ENCODE measurements around the gene NMNAT2. TPM values are rescaled to one million over a fixed set of nuclear protein-coding genes. Genes with fewer than 3 reads are reported as not detected.
A peak's percentile ranks its signal among the peaks of the same experiment; 100 is the strongest.

NMNAT2 gene
- polyA plus RNA-seq, 3 donors: 0.22 to 0.43 TPM; not detected in 1

- Mint-ChIP-seq H3K9me3 (peaks cover 0 to 2% (median 0%) of the 10 kb centered on the region in 7 donors), H3K36me3 (no peaks in the 10 kb centered on the region), H3K4me3 (peak overlapping the region in 1 of 2 donors; percentile 37), H3K4me1 (peaks cover 6% of the 10 kb centered on the region), H3K27ac (no peak overlapping the region), H3K27me3 (ENCODE audit: low read depth in 3 of 3) (peaks cover 11 to 14% (median 11%) of the 10 kb centered on the region in 3 donors)
- intact Hi-C loops (cut with micrococcal nuclease): no loop called here
- H3K4me2 ChIP-seq (replicated peaks; ENCODE audit: extremely low read depth, low read length, poor library complexity, severe bottlenecking): no peak overlapping the region
- H4K20me1 ChIP-seq (ENCODE audit: insufficient read depth, low read length): no peaks in the 10 kb centered on the region
- WGBS (ENCODE audit: insufficient coverage): no CpG with 5 or more reads among the region's 3 CpGs
- no peak overlapping the region for H3K4me3 ChIP-seq (replicated peaks in 1 of 3; ENCODE audit: low read depth in 2 of 3, low read length in 3 of 3)
- TF ChIP-seq CTCF (IDR thresholded peaks at IDR 0.05): no peak
- no peak overlapping the region for H2AFZ ChIP-seq (ENCODE audit: insufficient read depth, low read depth, low read length, poor library complexity, severe bottlenecking)
- no peak for DNase-seq
- no peaks in the 10 kb centered on the region for H3K4me1 ChIP-seq (ENCODE audit: control insufficient read depth in 1 of 2, insufficient read depth in 2 of 2, low read length in 2 of 2)
- H3K27me3 ChIP-seq (ENCODE audit: control insufficient read depth in 2 of 2, insufficient read depth in 2 of 2, low read length in 2 of 2): peaks cover 9 to 14% of the 10 kb centered on the region in 2 donors
- no peaks in the 10 kb centered on the region for H3K36me3 ChIP-seq (replicated peaks in 1 of 2; ENCODE audit: control insufficient read depth in 1 of 2, insufficient read depth in 2 of 2, low read length in 2 of 2)
- H3K79me2 ChIP-seq (ENCODE audit: insufficient read depth, low read length): no peaks in the 10 kb centered on the region
- no peak overlapping the region for H3K27ac ChIP-seq (ENCODE audit: low read depth in 1 of 2, low read length in 2 of 2)
- no peaks in the 10 kb centered on the region for H3K9me3 ChIP-seq (replicated peaks in 1 of 2; ENCODE audit: control insufficient read depth in 1 of 2, insufficient read depth in 1 of 2, low read length in 2 of 2)
- H3K9ac ChIP-seq (ENCODE audit: insufficient read depth, low read length, poor library complexity, severe bottlenecking): no peak overlapping the region
These were observed 27.6 kb downstream of the NMNAT2 start for GRCh38 chr1:183390561-183390960.

- H3K4me1 Mint-ChIP-seq: peaks cover 6% of the 10 kb centered on the region
- no peak overlapping the region for H3K4me2 ChIP-seq (replicated peaks; ENCODE audit: extremely low read depth, low read length, poor library complexity, severe bottlenecking)
- peaks cover 0 to 2% (median 0%) of the 10 kb centered on the region in 7 donors for H3K9me3 Mint-ChIP-seq
- peaks cover 7 to 13% (median 8%) of the 10 kb centered on the region in 3 donors for H3K27me3 Mint-ChIP-seq (ENCODE audit: low read depth in 3 of 3)
- no peak overlapping the region for H3K4me3 Mint-ChIP-seq
- H3K27ac ChIP-seq (ENCODE audit: low read depth in 1 of 2, low read length in 2 of 2): no peak overlapping the region
- intact Hi-C loops (cut with micrococcal nuclease): no loop called here
- no peaks in the 10 kb centered on the region for H3K36me3 ChIP-seq (replicated peaks in 1 of 2; ENCODE audit: control insufficient read depth in 1 of 2, insufficient read depth in 2 of 2, low read length in 2 of 2)
- H3K9ac ChIP-seq (ENCODE audit: insufficient read depth, low read length, poor library complexity, severe bottlenecking): no peak overlapping the region
- DNase-seq: no peak
- no peaks in the 10 kb centered on the region for H3K4me1 ChIP-seq (ENCODE audit: control insufficient read depth in 1 of 2, insufficient read depth in 2 of 2, low read length in 2 of 2)
- no peak overlapping the region for H3K4me3 ChIP-seq (replicated peaks in 1 of 3; ENCODE audit: low read depth in 2 of 3, low read length in 3 of 3)
- no peaks in the 10 kb centered on the region for H4K20me1 ChIP-seq (ENCODE audit: insufficient read depth, low read length)
- no peaks in the 10 kb centered on the region for H3K79me2 ChIP-seq (ENCODE audit: insufficient read depth, low read length)
- H3K36me3 Mint-ChIP-seq: no peaks in the 10 kb centered on the region
- no CpG with 5 or more reads among the region's 6 CpGs for WGBS (ENCODE audit: insufficient coverage)
- H3K27ac Mint-ChIP-seq: no peak overlapping the region
- H3K27me3 ChIP-seq (ENCODE audit: control insufficient read depth in 2 of 2, insufficient read depth in 2 of 2, low read length in 2 of 2): peaks cover 8 to 10% of the 10 kb centered on the region in 2 donors
- no peaks in the 10 kb centered on the region for H3K9me3 ChIP-seq (replicated peaks in 1 of 2; ENCODE audit: control insufficient read depth in 1 of 2, insufficient read depth in 1 of 2, low read length in 2 of 2)
- no peak for TF ChIP-seq CTCF (IDR thresholded peaks at IDR 0.05)
- no peak overlapping the region for H2AFZ ChIP-seq (ENCODE audit: insufficient read depth, low read depth, low read length, poor library complexity, severe bottlenecking)
These were observed 29.4 kb downstream of the NMNAT2 start for GRCh38 chr1:183388735-183389134.

All from CD14-positive monocyte (primary cell).